SK-N-MC (cell line): Measurements from ENCODE around the gene CX3CR1.

Experiments used
- EZH2 ChIP-seq: fragments of 200-600 bp; sonication (generic); IDR thresholded peaks from one replicate; pipeline ENCODE4 v1.6.1; 2017; ENCODE audit warnings: antibody characterized with exemption
- FOXP2 ChIP-seq: optimal IDR thresholded peaks from 2 replicates; pipeline ENCODE3; 2011; ENCODE audit warnings: mild to moderate bottlenecking, moderate library complexity; ENCODE audit not compliant: insufficient read depth; ENCODE audit errors: extremely low read length, control extremely low read depth
- POLR2AphosphoS5 ChIP-seq: IDR thresholded peaks from 2 replicates; pipeline ENCODE4 v1.6.1; 2012; ENCODE audit warnings: mild to moderate bottlenecking, low read depth, low read length, borderline replicate concordance

DNA sequence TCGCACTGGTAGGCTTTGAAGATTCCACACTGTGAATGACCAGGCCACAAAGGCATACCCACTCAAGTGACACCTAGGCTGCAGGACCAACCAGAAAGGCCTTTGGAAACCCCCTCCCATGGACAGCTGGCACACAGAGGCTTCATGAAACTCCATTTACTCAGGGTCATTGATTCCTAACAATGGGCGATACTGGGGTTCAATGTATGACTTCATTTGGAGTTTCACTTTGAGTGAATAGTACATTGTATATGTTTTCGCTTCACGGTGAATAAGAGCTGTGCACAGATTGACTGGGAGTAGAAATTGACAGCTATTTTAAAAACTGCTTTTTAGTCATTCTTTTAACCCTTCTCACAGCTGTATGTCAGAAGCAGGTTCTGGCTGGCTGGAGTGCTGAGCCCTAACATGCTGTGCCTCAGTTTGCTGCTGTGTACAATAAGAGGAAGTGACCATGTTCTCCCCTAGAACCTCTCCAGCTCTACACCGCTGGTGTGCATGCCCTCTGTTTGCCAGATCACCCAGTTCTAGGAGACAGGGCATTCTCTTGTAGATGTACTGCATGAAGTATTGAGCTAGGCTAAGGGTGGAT lies 15.4 kb upstream of the CX3CR1 start:
- TF ChIP-seq POLR2AphosphoS5 = no peak
- TF ChIP-seq EZH2 = no peak
- TF ChIP-seq FOXP2 = no peak
